ENCODE results near the gene DCT. TPM values are rescaled to one million over a fixed set of nuclear protein-coding genes. Genes with fewer than 3 reads are reported as not detected.

DCT gene
- total RNA-seq, 3 donors from 2014 or later (not counting 1 experiment from before 2014, with no cell fraction given) = 0.16 to 0.75 (median 0.28) TPM

DNA sequence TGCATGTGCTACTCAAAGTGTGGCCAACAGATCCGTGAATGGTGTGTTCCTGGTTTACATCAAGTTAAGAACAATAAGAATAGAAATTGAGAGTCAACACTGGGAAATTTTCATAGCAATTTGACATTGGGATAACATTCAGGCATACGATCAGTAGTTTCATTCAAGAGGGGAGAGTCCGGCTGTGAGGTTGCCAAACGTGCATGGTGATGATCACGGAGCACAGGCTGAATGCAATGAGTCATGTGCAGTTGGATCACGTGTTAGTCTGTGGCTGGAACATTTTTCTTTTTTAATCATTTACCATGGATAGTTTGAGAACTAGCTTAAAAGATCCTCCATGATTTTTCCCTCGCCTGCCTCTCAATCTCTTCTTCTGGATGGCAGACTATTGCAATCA, 2.5 kb upstream of the DCT start:
- no peaks in the 10 kb centered on the region for H3K36me3 Mint-ChIP-seq
- H3K9me3 ChIP-seq (ENCODE audit: control insufficient read depth, insufficient read depth, low read length) = no peaks in the 10 kb centered on the region
- no peak overlapping the region for H3K4me3 ChIP-seq (ENCODE audit: low read length)
- TF ChIP-seq, protein P1, sequence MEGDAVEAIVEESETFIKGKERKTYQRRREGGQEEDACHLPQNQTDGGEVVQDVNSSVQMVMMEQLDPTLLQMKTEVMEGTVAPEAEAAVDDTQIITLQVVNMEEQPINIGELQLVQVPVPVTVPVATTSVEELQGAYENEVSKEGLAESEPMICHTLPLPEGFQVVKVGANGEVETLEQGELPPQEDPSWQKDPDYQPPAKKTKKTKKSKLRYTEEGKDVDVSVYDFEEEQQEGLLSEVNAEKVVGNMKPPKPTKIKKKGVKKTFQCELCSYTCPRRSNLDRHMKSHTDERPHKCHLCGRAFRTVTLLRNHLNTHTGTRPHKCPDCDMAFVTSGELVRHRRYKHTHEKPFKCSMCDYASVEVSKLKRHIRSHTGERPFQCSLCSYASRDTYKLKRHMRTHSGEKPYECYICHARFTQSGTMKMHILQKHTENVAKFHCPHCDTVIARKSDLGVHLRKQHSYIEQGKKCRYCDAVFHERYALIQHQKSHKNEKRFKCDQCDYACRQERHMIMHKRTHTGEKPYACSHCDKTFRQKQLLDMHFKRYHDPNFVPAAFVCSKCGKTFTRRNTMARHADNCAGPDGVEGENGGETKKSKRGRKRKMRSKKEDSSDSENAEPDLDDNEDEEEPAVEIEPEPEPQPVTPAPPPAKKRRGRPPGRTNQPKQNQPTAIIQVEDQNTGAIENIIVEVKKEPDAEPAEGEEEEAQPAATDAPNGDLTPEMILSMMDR (IDR thresholded peaks at IDR 0.05) = no peak
- H3K9me3 Mint-ChIP-seq = no peaks in the 10 kb centered on the region
- 80% methylated on average over 7 of the region's 7 CpGs for WGBS (ENCODE audit: insufficient coverage)
- intact Hi-C loops (cut with micrococcal nuclease) = no loop called here
- DNase-seq = no peak
- H3K27me3 Mint-ChIP-seq (ENCODE audit: low read depth in 2 of 2) = peaks cover 0 to 10% of the 10 kb centered on the region in 2 donors
- no peak for ATAC-seq
- H3K27me3 ChIP-seq (ENCODE audit: control insufficient read depth, insufficient read depth, low read length) = no peaks in the 10 kb centered on the region
- H3K4me3 Mint-ChIP-seq = no peak overlapping the region
- H3K36me3 ChIP-seq (ENCODE audit: control insufficient read depth, insufficient read depth, low read length) = no peaks in the 10 kb centered on the region
- H3K4me1 ChIP-seq (ENCODE audit: control insufficient read depth, insufficient read depth, low read length) = no peaks in the 10 kb centered on the region
- H3K4me1 Mint-ChIP-seq = no peaks in the 10 kb centered on the region
- H3K27ac ChIP-seq (ENCODE audit: low read length) = no peak overlapping the region
- H3K27ac Mint-ChIP-seq = no peak overlapping the region

DNA sequence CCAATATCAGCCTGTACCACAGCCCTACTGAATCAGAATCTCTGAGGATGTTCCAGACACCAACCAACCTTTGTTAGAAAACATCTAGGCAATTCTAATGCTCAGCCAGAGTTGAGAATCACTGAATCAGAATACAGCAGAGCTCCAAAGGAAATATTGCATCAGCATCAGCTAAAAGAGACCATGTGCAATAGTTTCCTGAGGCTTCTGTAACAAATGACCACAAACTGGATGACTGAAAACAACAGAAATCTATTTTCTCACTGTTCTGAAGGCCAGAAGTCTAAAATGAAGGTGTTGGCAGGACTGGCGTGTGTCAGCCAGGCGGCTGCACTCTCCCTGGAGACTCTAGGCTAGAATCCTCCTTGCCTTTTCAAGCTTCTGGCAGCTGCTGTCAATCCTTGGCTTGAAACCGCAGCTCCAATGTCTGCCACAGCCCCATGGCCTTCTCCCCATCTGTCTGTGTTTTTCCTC, 1.2 kb upstream of the DCT start:
- no peak overlapping the region for H3K4me3 ChIP-seq (ENCODE audit: low read length)
- 81% methylated on average over 3 of the region's 3 CpGs for WGBS (ENCODE audit: insufficient coverage)
- no peak overlapping the region for H3K27ac Mint-ChIP-seq
- H3K9me3 Mint-ChIP-seq = no peaks in the 10 kb centered on the region
- peaks cover 0 to 10% of the 10 kb centered on the region in 2 donors for H3K27me3 Mint-ChIP-seq (ENCODE audit: low read depth in 2 of 2)
- intact Hi-C loops (cut with micrococcal nuclease) = no loop called here
- TF ChIP-seq, protein P1 (IDR thresholded peaks at IDR 0.05) = no peak
- ATAC-seq (no peak), DNase-seq (no peak)
- no peaks in the 10 kb centered on the region for H3K4me1 ChIP-seq (ENCODE audit: control insufficient read depth, insufficient read depth, low read length)
- no peak overlapping the region for H3K27ac ChIP-seq (ENCODE audit: low read length)
- no peaks in the 10 kb centered on the region for H3K9me3 ChIP-seq (ENCODE audit: control insufficient read depth, insufficient read depth, low read length)
- no peaks in the 10 kb centered on the region for H3K36me3 Mint-ChIP-seq
- H3K36me3 ChIP-seq (ENCODE audit: control insufficient read depth, insufficient read depth, low read length) = no peaks in the 10 kb centered on the region
- H3K4me1 Mint-ChIP-seq = no peaks in the 10 kb centered on the region
- no peaks in the 10 kb centered on the region for H3K27me3 ChIP-seq (ENCODE audit: control insufficient read depth, insufficient read depth, low read length)
- no peak overlapping the region for H3K4me3 Mint-ChIP-seq

DNA sequence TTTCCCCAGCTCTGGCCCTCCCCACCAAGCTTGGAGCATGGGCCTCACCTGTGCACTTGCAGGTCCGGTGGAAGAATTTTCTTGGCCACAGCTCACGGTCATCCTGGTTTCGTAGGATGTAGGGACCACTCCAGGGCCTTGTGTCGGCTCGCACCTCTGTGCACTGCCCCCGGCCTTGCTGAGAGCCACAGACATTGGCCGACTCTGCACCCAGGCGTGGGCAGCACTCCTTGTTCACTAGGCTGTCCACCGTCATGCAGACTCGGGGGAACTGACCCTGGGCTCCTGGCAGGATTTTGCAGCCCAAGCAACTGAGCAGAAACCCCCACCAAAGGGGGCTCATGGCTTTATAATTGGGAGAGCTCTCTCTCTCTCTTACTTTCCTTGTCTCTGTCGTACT, 569 bp downstream of the DCT start:
- Histone ChIP-seq H3K36me3 (ENCODE audit: control insufficient read depth, insufficient read depth, low read length) (no peaks in the 10 kb centered on the region), H3K27me3 (ENCODE audit: control insufficient read depth, insufficient read depth, low read length) (no peaks in the 10 kb centered on the region), H3K4me1 (ENCODE audit: control insufficient read depth, insufficient read depth, low read length) (no peaks in the 10 kb centered on the region), H3K4me3 (ENCODE audit: low read length) (no peak overlapping the region), H3K27ac (ENCODE audit: low read length) (no peak overlapping the region), H3K9me3 (ENCODE audit: control insufficient read depth, insufficient read depth, low read length) (no peaks in the 10 kb centered on the region)
- Mint-ChIP-seq H3K9me3 (no peaks in the 10 kb centered on the region), H3K27ac (no peak overlapping the region), H3K4me3 (no peak overlapping the region), H3K36me3 (no peaks in the 10 kb centered on the region), H3K4me1 (no peaks in the 10 kb centered on the region), H3K27me3 (ENCODE audit: low read depth in 2 of 2) (peaks cover 0 to 13% of the 10 kb centered on the region in 2 donors)
- TF ChIP-seq, protein P1 (IDR thresholded peaks at IDR 0.05) = no peak
- ATAC-seq = no peak
- intact Hi-C loops (cut with micrococcal nuclease) = no loop called here
- 92% methylated on average over 11 of the region's 11 CpGs for WGBS (ENCODE audit: insufficient coverage)
- no peak for DNase-seq

DNA sequence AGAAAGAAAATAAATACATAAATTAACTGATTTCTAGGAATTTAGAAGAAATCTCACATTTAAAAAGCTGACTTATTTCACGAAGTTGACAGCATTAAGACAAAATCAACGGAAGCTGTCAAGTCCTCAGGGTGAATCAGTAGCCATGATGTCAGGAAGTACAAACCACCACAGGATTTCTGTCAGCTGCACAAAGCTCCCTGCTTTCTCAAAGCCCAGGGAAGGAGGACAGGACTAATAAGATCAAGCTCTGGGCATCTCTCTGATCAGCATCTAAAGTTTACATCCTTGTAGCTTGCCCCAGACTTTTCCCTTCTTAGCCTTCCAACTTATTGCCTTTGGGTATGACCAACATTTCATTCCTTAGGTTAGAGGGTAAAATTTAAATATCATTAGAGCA, 9.4 kb downstream of the DCT start:
- H3K27me3 Mint-ChIP-seq (ENCODE audit: low read depth in 2 of 2) = peaks cover 0 to 1% of the 10 kb centered on the region in 2 donors
- Histone ChIP-seq H3K36me3 (ENCODE audit: control insufficient read depth, insufficient read depth, low read length) (no peaks in the 10 kb centered on the region), H3K9me3 (ENCODE audit: control insufficient read depth, insufficient read depth, low read length) (no peaks in the 10 kb centered on the region), H3K4me3 (ENCODE audit: low read length) (no peak overlapping the region), H3K27me3 (ENCODE audit: control insufficient read depth, insufficient read depth, low read length) (no peaks in the 10 kb centered on the region), H3K4me1 (ENCODE audit: control insufficient read depth, insufficient read depth, low read length) (no peaks in the 10 kb centered on the region), H3K27ac (ENCODE audit: low read length) (no peak overlapping the region)
- no peaks in the 10 kb centered on the region for H3K4me1 Mint-ChIP-seq
- no peaks in the 10 kb centered on the region for H3K9me3 Mint-ChIP-seq
- no peaks in the 10 kb centered on the region for H3K36me3 Mint-ChIP-seq
- TF ChIP-seq, protein P1 (IDR thresholded peaks at IDR 0.05) = no peak
- intact Hi-C loops (cut with micrococcal nuclease) = no loop called here
- DNase-seq (no peak), ATAC-seq (no peak)
- H3K4me3 Mint-ChIP-seq = no peak overlapping the region
- no peak overlapping the region for H3K27ac Mint-ChIP-seq
- 93% methylated on average over 2 of the region's 2 CpGs for WGBS (ENCODE audit: insufficient coverage)
